Loucy (cell line): ENCODE results near the gene TNFAIP8L2.

Experiments used
- H2AFZ ChIP-seq: fragments of 200-600 bp; sonication (generic); 2 replicates; pipeline ENCODE4 v1.6.0; 2016; ENCODE audit warnings: antibody characterized with exemption, mild to moderate bottlenecking, low read length, moderate library complexity
- H3F3A ChIP-seq: fragments of 200-600 bp; 2 replicates; pipeline ENCODE4 v1.6.0; 2016; ENCODE audit warnings: antibody characterized with exemption, low read depth, mild to moderate bottlenecking
- H3K27me3 ChIP-seq: fragments of 200-600 bp; sonication (generic); 2 replicates; pipeline ENCODE4 v1.6.1; 2014; ENCODE audit warnings: low read length, mild to moderate bottlenecking; ENCODE audit not compliant: insufficient read depth, poor library complexity, severe bottlenecking
- H3K36me3 ChIP-seq: fragments of 200-600 bp; sonication (generic); 2 replicates; pipeline ENCODE4 v1.6.1; 2016; ENCODE audit warnings: low read length; ENCODE audit not compliant: insufficient read depth
- H3K4me1 ChIP-seq: fragments of 200-600 bp; sonication (generic); 2 replicates; pipeline ENCODE4 v1.5.1; 2014; ENCODE audit warnings: low read length, mild to moderate bottlenecking; ENCODE audit not compliant: insufficient read depth, poor library complexity, severe bottlenecking
- H3K4me2 ChIP-seq: fragments of 200-600 bp; sonication (generic); 2 replicates; pipeline ENCODE4 v1.6.0; 2014; ENCODE audit warnings: antibody characterized with exemption, low read length, low read depth, mild to moderate bottlenecking; ENCODE audit not compliant: poor library complexity, severe bottlenecking
- H3K4me3 ChIP-seq: fragments of 200-600 bp; sonication (generic); 2 replicates; pipeline ENCODE4 v1.5.1; 2014; ENCODE audit warnings: low read length, mild to moderate bottlenecking, mixed read lengths; ENCODE audit not compliant: poor library complexity, severe bottlenecking
- H3K79me2 ChIP-seq: fragments of 200-600 bp; sonication (generic); 2 replicates; pipeline ENCODE4 v1.6.1; 2014; ENCODE audit warnings: low read length; ENCODE audit not compliant: insufficient read depth
- H3K9ac ChIP-seq: fragments of 200-600 bp; sonication (generic); 2 replicates; pipeline ENCODE4 v1.6.0; 2014; ENCODE audit warnings: mild to moderate bottlenecking, low read depth, low read length, moderate library complexity; ENCODE audit not compliant: poor library complexity, severe bottlenecking
- H3K9me2 ChIP-seq: fragments of 200-600 bp; sonication (generic); replicated peaks from 2 replicates; pipeline ENCODE4 v1.6.1; 2016; ENCODE audit warnings: low read depth, low read length, mixed read lengths
- H3K9me3 ChIP-seq: fragments of 200-600 bp; sonication (generic); 2 replicates; pipeline ENCODE4 v1.6.1; 2014; ENCODE audit warnings: mild to moderate bottlenecking, antibody characterized with exemption, low read length, low read depth; ENCODE audit not compliant: insufficient read depth
- H4K20me1 ChIP-seq: fragments of 200-600 bp; sonication (generic); 2 replicates; pipeline ENCODE4 v1.6.0; 2014; ENCODE audit warnings: antibody characterized with exemption, low read length, mild to moderate bottlenecking; ENCODE audit not compliant: insufficient read depth, poor library complexity, severe bottlenecking
- EZH2phosphoT487 ChIP-seq: fragments of 200-600 bp; IDR thresholded peaks from 2 replicates; pipeline ENCODE4 v1.6.1; 2018; ENCODE audit warnings: antibody characterized with exemption, mild to moderate bottlenecking, moderate library complexity, borderline replicate concordance
- TF ChIP-seq, protein P1 (sequence below): fragments of 200-600 bp; sonication (generic); conservative IDR thresholded peaks from 2 replicates; pipeline ENCODE4 v1.5.1; 2014; ENCODE audit warnings: mild to moderate bottlenecking, antibody characterized with exemption, low read length

Gene TNFAIP8L2

GRCh38 chr1:151113877-151114276 is 42.6 kb upstream of the TNFAIP8L2 start:
- Histone ChIP-seq H3K9me3 (no peaks in the 10 kb centered on the region), H3F3A (no peaks in the 10 kb centered on the region), H3K36me3 (no peaks in the 10 kb centered on the region), H2AFZ (no peak overlapping the region), H3K79me2 (no peaks in the 10 kb centered on the region), H3K4me2 (no peak overlapping the region), H3K4me1 (no peaks in the 10 kb centered on the region), H3K4me3 (no peak overlapping the region), H3K27me3 (no peaks in the 10 kb centered on the region), H3K9ac (no peak overlapping the region), H4K20me1 (no peaks in the 10 kb centered on the region), H3K9me2 (no peaks in the 10 kb centered on the region)
- no peak for TF ChIP-seq EZH2phosphoT487
- TF ChIP-seq, protein P1, sequence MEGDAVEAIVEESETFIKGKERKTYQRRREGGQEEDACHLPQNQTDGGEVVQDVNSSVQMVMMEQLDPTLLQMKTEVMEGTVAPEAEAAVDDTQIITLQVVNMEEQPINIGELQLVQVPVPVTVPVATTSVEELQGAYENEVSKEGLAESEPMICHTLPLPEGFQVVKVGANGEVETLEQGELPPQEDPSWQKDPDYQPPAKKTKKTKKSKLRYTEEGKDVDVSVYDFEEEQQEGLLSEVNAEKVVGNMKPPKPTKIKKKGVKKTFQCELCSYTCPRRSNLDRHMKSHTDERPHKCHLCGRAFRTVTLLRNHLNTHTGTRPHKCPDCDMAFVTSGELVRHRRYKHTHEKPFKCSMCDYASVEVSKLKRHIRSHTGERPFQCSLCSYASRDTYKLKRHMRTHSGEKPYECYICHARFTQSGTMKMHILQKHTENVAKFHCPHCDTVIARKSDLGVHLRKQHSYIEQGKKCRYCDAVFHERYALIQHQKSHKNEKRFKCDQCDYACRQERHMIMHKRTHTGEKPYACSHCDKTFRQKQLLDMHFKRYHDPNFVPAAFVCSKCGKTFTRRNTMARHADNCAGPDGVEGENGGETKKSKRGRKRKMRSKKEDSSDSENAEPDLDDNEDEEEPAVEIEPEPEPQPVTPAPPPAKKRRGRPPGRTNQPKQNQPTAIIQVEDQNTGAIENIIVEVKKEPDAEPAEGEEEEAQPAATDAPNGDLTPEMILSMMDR: no peak

- no peaks in the 10 kb centered on the region for H3K9me2 ChIP-seq
- H4K20me1 ChIP-seq: no peaks in the 10 kb centered on the region
- no peak for TF ChIP-seq EZH2phosphoT487
- TF ChIP-seq, protein P1: no peak
- H2AFZ ChIP-seq: no peak overlapping the region
- no peaks in the 10 kb centered on the region for H3K79me2 ChIP-seq
- H3K36me3 ChIP-seq: no peaks in the 10 kb centered on the region
- H3K4me1 ChIP-seq: no peaks in the 10 kb centered on the region
- H3F3A ChIP-seq: no peaks in the 10 kb centered on the region
- H3K4me2 ChIP-seq: no peak overlapping the region
- H3K9me3 ChIP-seq: no peaks in the 10 kb centered on the region
- no peak overlapping the region for H3K4me3 ChIP-seq
- no peaks in the 10 kb centered on the region for H3K27me3 ChIP-seq
- H3K9ac ChIP-seq: no peak overlapping the region
These were observed 31.6 kb upstream of the TNFAIP8L2 start for GRCh38 chr1:151124763-151125403.

DNA sequence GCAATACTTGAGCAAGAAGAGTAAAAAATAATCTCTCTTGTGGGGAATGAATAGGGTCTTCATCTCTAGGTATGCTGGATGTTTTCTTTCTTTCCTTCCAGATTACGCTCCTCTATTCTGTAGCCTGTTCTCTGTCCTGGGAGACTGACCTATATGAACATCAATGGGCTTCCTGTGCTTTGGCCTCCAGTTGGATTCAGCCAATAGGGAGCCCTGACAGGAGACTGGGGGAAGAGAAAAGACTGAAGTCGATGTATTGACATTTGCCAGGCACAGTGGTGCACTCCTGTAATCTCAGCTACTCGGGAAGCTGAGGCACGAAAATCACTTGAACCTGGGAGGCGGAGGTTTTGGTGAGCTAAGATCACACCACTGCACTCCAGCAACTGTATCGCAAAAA is 27.6 kb upstream of the TNFAIP8L2 start:
- Histone ChIP-seq H3K79me2 (no peaks in the 10 kb centered on the region), H3K4me3 (no peak overlapping the region), H4K20me1 (no peaks in the 10 kb centered on the region), H2AFZ (no peak overlapping the region), H3K9me3 (no peaks in the 10 kb centered on the region), H3K9me2 (no peaks in the 10 kb centered on the region), H3K4me1 (no peaks in the 10 kb centered on the region), H3K36me3 (no peaks in the 10 kb centered on the region), H3K4me2 (no peak overlapping the region), H3F3A (no peaks in the 10 kb centered on the region), H3K27me3 (no peaks in the 10 kb centered on the region), H3K9ac (no peak overlapping the region)
- TF ChIP-seq EZH2phosphoT487: no peak
- TF ChIP-seq, protein P1: no peak
